Effector CD8-positive, alpha-beta T cell (primary cell): Measurements from ENCODE around the gene MARK4.

Experiments
- DNase-seq: peaks from one replicate; lab custom pipeline; 2025; lab: John Stamatoyannopoulos, UW

MARK4 gene

GRCh38 chr19:45271735-45272108 is 20.7 kb downstream of the MARK4 start:
- no peak for DNase-seq

GRCh38 chr19:45273521-45273855 is 22.4 kb downstream of the MARK4 start:
- no peak for DNase-seq

GRCh38 chr19:45275370-45275971 is 24.4 kb downstream of the MARK4 start:
- DNase-seq, result no peak

- DNase-seq, result no peak
Measured at GRCh38 chr19:45276284-45276687, 25.2 kb downstream of the MARK4 start.

- no peak for DNase-seq
Measured at GRCh38 chr19:45278087-45278486, 27.0 kb downstream of the MARK4 start.

GRCh38 chr19:45279587-45280192 is 28.6 kb downstream of the MARK4 start:
- no peak for DNase-seq

- DNase-seq, result no peak
Measured at GRCh38 chr19:45280471-45280961, 29.4 kb downstream of the MARK4 start.

- DNase-seq, result no peak
Measured at GRCh38 chr19:45283443-45284033, 32.5 kb downstream of the MARK4 start.

GRCh38 chr19:45290381-45290931 is 39.4 kb downstream of the MARK4 start:
- no peak for DNase-seq

GRCh38 chr19:45291834-45292233 is 40.8 kb downstream of the MARK4 start:
- no peak for DNase-seq

- DNase-seq, result no peak
Measured at GRCh38 chr19:45293682-45294081, 42.6 kb downstream of the MARK4 start.

GRCh38 chr19:45294291-45295029 is 43.4 kb downstream of the MARK4 start:
- DNase-seq, result no peak

GRCh38 chr19:45295873-45296272 is 44.8 kb downstream of the MARK4 start:
- DNase-seq, result no peak

- no peak for DNase-seq
Measured at GRCh38 chr19:45296355-45296754, 45.3 kb downstream of the MARK4 start.

GRCh38 chr19:45297674-45298073 is 46.6 kb downstream of the MARK4 start:
- DNase-seq, result no peak

- DNase-seq, result no peak
Measured at GRCh38 chr19:45298264-45298663, 47.2 kb downstream of the MARK4 start.

- DNase-seq, result no peak
Measured at GRCh38 chr19:45299719-45300118, 48.6 kb downstream of the MARK4 start.

- DNase-seq, result no peak
Measured at GRCh38 chr19:45302416-45302815, 51.3 kb downstream of the MARK4 start.

- no peak for DNase-seq
Measured at GRCh38 chr19:45303269-45304060, 52.4 kb downstream of the MARK4 start.

GRCh38 chr19:45304141-45304926 is 53.3 kb downstream of the MARK4 start:
- no peak for DNase-seq

GRCh38 chr19:45305007-45305406 is 53.9 kb downstream of the MARK4 start:
- DNase-seq, result no peak
